ENCODE results near the gene ADORA1.

ADORA1 gene

DNA sequence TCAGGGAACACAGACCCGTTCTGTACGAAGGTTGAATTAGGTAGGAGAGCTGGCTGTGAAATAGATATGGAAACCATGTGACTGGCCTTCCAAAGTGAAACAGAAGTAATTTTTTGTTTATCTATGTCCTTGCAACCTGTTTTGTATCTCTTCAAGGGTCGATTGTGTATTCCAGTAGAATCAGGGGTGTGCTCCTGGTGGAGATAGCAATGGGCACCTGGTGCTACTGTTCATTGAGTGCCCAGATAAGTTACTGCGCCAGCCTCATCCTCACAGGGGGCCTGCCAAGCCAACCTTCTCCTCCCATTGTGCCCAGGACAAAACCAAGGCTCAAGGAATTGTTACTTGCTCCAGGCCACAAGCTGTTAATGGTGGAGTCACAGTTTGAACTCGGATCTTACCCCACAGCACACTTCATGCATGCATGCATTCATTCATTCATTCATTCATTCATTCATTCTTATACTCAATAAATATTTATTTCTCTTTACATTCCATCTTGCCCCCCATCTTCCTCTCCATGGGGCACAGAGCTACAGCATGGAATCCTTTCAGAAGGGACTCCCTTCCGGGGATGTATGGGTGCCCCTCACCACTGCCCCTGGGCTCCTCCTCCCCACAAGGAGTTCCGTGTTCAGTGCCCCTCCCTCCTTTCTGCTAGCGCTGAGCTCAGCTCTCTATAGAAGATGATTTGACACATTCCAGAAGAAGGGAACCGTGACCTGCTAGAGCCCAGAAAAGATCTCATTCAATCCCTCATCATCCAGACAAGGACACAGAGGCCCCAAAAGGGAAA is 24.0 kb downstream of the ADORA1 start:
- no peak for TF ChIP-seq GABPA (IDR thresholded peaks at IDR 0.05; ENCODE audit: low read depth)
- TF ChIP-seq, protein P1, sequence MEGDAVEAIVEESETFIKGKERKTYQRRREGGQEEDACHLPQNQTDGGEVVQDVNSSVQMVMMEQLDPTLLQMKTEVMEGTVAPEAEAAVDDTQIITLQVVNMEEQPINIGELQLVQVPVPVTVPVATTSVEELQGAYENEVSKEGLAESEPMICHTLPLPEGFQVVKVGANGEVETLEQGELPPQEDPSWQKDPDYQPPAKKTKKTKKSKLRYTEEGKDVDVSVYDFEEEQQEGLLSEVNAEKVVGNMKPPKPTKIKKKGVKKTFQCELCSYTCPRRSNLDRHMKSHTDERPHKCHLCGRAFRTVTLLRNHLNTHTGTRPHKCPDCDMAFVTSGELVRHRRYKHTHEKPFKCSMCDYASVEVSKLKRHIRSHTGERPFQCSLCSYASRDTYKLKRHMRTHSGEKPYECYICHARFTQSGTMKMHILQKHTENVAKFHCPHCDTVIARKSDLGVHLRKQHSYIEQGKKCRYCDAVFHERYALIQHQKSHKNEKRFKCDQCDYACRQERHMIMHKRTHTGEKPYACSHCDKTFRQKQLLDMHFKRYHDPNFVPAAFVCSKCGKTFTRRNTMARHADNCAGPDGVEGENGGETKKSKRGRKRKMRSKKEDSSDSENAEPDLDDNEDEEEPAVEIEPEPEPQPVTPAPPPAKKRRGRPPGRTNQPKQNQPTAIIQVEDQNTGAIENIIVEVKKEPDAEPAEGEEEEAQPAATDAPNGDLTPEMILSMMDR (IDR thresholded peaks at IDR 0.05; ENCODE audit: insufficient read depth, low read length): no peak
- TF ChIP-seq POLR2AphosphoS5 (IDR thresholded peaks at IDR 0.05; ENCODE audit: low read depth): no peak
- DNase-seq (ENCODE audit: low read depth in 1 of 2, low spot score in 1 of 2): no peak
- Histone ChIP-seq H3K27ac (replicated peaks) (no peak overlapping the region), H3K27me3 (ENCODE audit: insufficient read depth, poor library complexity, severe bottlenecking) (no peaks in the 10 kb centered on the region), H3K4me3 (replicated peaks; ENCODE audit: insufficient read depth, low read length) (no peak overlapping the region)

DNA sequence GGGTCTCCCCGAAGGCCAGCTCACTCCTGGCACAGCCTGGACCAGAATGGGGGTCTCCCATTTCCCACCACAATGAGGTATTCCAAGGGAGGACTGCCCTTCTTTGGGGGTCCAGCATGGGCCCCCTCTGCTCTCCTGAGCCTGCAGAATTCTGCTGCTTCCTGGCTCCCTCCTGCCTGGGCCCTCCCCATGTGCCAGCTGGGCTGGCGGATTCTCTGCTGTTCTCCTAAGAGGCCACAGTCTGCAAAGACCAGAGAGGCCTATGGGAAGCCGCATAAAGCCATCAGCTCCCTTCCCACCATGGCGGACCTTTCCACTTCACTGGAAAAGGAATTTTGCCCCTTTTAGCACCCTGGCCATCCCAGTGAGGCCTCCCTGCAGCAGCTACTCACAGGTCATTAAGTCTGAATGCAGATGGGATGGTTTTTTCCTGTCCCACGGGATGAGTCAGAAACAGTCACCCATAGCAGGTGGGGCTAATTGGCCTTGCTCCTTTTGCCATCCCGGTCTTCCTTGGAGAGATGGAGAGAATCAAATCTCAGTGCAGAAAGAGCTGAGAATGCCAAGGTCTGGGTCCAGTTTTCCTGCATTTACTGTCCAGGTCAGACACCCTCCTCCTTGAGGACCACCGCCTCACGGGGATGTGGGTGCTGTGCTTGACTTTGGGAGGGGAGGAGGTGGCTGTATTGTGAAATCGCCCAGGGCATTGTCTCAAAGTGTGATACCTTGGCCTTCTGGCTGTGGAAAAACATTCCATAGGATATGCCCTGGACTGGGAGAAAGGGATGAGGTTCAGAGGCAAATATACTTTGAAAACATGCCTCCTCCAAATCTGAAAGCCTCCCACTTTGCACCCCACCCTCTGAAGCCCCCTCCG is 24.9 kb downstream of the ADORA1 start:
- TF ChIP-seq GABPA (IDR thresholded peaks at IDR 0.05; ENCODE audit: low read depth): no peak
- no peak for TF ChIP-seq SPI1 (IDR thresholded peaks at IDR 0.05; ENCODE audit: borderline replicate concordance, low read depth)
- no peak for TF ChIP-seq POLR2AphosphoS5 (IDR thresholded peaks at IDR 0.05; ENCODE audit: low read depth)
- TF ChIP-seq, protein P2, sequence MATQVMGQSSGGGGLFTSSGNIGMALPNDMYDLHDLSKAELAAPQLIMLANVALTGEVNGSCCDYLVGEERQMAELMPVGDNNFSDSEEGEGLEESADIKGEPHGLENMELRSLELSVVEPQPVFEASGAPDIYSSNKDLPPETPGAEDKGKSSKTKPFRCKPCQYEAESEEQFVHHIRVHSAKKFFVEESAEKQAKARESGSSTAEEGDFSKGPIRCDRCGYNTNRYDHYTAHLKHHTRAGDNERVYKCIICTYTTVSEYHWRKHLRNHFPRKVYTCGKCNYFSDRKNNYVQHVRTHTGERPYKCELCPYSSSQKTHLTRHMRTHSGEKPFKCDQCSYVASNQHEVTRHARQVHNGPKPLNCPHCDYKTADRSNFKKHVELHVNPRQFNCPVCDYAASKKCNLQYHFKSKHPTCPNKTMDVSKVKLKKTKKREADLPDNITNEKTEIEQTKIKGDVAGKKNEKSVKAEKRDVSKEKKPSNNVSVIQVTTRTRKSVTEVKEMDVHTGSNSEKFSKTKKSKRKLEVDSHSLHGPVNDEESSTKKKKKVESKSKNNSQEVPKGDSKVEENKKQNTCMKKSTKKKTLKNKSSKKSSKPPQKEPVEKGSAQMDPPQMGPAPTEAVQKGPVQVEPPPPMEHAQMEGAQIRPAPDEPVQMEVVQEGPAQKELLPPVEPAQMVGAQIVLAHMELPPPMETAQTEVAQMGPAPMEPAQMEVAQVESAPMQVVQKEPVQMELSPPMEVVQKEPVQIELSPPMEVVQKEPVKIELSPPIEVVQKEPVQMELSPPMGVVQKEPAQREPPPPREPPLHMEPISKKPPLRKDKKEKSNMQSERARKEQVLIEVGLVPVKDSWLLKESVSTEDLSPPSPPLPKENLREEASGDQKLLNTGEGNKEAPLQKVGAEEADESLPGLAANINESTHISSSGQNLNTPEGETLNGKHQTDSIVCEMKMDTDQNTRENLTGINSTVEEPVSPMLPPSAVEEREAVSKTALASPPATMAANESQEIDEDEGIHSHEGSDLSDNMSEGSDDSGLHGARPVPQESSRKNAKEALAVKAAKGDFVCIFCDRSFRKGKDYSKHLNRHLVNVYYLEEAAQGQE (IDR thresholded peaks at IDR 0.05; ENCODE audit: insufficient replicate concordance, low read depth): no peak
- TF ChIP-seq, protein P1 (IDR thresholded peaks at IDR 0.05; ENCODE audit: insufficient read depth, low read length): no peak
- no peaks in the 10 kb centered on the region for H3K27me3 ChIP-seq (ENCODE audit: insufficient read depth, poor library complexity, severe bottlenecking)
- H3K27ac ChIP-seq (replicated peaks): no peak overlapping the region
- no peak overlapping the region for H3K4me3 ChIP-seq (replicated peaks; ENCODE audit: insufficient read depth, low read length)
- DNase-seq (ENCODE audit: low read depth in 1 of 2, low spot score in 1 of 2): no peak

DNA sequence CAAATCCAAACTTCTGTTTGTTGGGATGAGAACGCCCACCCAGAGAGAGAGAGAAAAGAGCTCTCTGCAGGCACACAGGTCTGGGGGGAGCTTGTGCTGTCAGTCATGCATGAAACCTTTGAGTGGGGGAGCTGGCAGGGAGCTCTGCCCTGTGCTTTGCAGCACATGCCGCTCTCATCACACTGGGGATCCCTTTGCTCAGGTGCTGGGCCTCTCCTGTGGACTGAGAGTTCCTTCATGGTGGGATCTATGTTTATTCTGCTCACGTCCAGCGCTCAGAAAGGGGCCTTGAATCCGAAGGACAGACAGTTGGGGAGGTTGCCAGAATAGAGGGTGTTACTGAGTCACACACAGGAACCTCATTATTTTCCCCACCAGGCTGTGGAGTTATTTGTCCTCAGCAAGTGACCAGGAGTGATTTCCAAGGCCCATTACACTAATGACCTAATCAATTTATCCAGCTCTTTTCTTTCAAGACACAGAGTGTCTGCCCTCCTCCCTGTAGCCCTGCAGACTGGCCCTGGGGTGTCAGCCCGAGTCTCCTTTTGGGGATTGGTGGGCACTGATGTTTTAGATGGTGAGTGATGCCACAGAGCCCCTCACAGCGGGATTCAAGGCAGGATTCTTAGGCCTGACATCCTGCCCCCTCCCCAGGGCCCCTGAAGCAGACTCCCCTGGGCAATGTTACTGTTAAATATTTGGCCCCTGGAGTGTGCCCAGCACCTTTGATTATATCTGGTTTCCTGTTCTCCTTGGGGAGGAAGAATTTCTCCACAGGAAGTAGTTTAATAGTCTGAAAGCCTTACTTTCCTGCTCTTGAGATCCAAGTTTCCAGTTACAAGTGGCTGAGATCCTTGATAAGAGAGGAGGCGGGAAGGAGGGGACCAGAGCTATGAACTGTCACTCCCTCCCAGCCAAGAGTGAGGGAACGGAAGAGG is 25.8 kb downstream of the ADORA1 start:
- Histone ChIP-seq H3K27me3 (ENCODE audit: insufficient read depth, poor library complexity, severe bottlenecking) (no peaks in the 10 kb centered on the region), H3K27ac (replicated peaks) (no peak overlapping the region), H3K4me3 (replicated peaks; ENCODE audit: insufficient read depth, low read length) (no peak overlapping the region)
- DNase-seq (ENCODE audit: low read depth in 1 of 2, low spot score in 1 of 2): no peak
- TF ChIP-seq GABPA (IDR thresholded peaks at IDR 0.05; ENCODE audit: low read depth) (no peak), SPI1 (IDR thresholded peaks at IDR 0.05; ENCODE audit: borderline replicate concordance, low read depth) (no peak)

DNA sequence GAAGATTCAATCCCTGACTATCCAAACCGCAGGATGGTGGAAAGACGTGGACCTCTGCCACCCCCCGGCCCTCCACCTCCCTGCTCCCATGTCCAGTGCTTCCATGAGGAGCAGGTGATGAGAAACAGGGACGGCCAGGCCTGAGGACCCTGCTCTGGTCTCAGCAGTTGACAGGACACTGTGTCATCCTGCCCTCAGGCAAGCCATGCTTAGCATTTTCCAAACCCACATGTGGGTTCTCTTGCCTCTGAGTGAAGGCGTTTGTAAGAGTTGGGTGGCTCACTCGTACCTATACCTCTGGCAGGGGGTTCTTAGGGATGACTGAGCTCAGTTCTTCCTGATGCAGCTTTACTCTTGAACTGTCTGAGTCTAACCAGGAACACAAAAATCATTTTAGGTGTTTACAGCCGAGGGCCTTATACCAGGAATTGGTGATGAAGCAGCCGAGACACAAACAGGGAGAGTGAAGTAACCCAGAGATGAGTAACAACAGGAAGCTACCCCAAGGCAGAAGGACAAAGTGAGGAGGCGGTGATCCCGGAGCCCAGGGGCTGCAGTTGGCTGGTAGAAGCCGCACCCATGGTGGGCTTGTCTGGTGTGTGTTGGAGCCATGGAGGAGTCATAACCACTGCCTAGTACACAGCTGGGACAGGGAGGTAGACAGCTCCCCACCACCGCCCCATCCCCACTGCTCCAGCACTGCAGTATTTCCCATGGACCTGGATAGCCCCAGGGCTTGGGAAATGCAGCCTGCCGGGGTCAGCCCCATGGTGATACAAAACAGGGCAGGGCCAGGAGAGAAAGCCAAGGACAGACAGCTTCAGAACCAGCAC is 26.7 kb downstream of the ADORA1 start:
- no peak for TF ChIP-seq POLR2AphosphoS5 (IDR thresholded peaks at IDR 0.05; ENCODE audit: low read depth)
- TF ChIP-seq SPI1 (IDR thresholded peaks at IDR 0.05; ENCODE audit: borderline replicate concordance, low read depth): no peak
- TF ChIP-seq, protein P2 (IDR thresholded peaks at IDR 0.05; ENCODE audit: insufficient replicate concordance, low read depth): no peak
- no peak for TF ChIP-seq GABPA (IDR thresholded peaks at IDR 0.05; ENCODE audit: low read depth)
- TF ChIP-seq, protein P1 (IDR thresholded peaks at IDR 0.05; ENCODE audit: insufficient read depth, low read length): no peak
- no peak for DNase-seq (ENCODE audit: low read depth in 1 of 2, low spot score in 1 of 2)
- Histone ChIP-seq H3K27me3 (ENCODE audit: insufficient read depth, poor library complexity, severe bottlenecking) (no peaks in the 10 kb centered on the region), H3K4me3 (replicated peaks; ENCODE audit: insufficient read depth, low read length) (no peak overlapping the region), H3K27ac (replicated peaks) (no peak overlapping the region)
